M059J (cell line): ENCODE data around the gene DRC7. TPM values are rescaled to one million over a fixed set of nuclear protein-coding genes. Genes with fewer than 3 reads are reported as not detected.

Experiments
- DNase-seq: peaks from one replicate; pipeline ENCODE4 v3.0.0-alpha.2; 2012; ENCODE audit warnings: low read depth
- total RNA-seq: library from RNA; depleted of rRNA; stranded (reverse); fragments of >200 nt; shearing (Covaris generic); gene quantifications from 2 replicates; pipeline ENCODE4 v1.2.3, GENCODE V29; 2014

DRC7 gene
- total RNA-seq, 1 experiment from 2014 or later = not detected

DNA sequence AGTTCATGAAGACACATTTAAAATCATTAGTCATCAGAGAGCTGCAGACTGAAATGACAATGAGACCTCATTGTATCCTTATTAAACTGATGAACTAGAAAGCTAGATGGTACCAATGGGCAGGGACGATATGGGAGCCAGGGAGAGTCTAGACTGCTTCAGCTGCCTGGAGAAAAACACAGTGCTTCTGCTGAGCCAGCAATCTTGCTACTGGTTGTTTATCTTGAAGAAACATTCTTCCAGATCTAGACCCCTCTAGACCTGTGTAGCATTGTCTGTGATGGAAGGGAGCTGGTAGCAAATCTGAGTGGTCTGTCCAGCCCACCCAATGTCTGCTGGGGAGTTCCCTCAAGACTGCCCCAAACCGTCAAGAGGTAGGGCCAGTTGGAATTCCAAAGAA lies 2.0 kb upstream of the DRC7 start:
- no peak for DNase-seq

DNA sequence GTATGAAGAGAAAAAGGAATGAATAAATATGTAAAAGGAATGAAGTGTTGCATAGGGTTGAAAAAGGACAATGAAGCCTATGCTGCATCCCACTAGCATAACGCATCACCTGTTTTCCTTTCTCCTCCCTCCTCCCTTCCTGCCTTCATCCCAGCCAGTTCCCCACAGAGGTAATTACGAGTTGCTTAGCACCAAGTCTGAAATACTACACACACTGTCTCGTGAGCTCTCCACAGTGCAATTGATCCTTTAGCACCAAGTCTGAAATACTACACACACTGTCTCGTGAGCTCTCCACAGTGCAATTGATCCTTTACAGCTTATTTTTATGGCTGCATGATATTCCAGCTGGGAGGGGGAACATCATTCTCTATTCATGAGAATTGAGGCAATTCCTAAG lies 1.1 kb upstream of the DRC7 start:
- DNase-seq = no peak

- no peak for DNase-seq
These were observed 328 bp upstream of the DRC7 start for GRCh38 chr16:57694231-57694724.

DNA sequence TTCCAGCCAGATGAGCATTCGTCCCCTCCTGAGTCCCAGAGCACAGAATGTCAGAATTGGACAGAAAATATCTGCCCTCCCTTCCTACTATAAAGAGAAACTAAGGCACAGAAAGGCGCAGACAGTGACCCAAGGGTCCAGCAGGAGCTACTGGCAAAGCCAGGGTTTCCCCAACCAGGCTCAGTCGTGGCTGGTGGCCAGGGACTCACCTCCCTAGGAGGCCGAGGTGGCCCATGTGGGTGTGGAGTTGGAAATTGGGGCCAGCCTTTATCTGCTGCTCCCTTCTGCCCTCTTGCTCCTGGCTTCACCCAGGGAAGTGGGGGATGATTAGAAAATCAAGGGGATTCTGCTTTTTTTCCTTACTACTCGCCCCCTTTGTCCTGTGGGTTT lies 1.1 kb downstream of the DRC7 start:
- no peak for DNase-seq

GRCh38 chr16:57696240-57696639 lies 1.6 kb downstream of the DRC7 start:
- DNase-seq = no peak

DNA sequence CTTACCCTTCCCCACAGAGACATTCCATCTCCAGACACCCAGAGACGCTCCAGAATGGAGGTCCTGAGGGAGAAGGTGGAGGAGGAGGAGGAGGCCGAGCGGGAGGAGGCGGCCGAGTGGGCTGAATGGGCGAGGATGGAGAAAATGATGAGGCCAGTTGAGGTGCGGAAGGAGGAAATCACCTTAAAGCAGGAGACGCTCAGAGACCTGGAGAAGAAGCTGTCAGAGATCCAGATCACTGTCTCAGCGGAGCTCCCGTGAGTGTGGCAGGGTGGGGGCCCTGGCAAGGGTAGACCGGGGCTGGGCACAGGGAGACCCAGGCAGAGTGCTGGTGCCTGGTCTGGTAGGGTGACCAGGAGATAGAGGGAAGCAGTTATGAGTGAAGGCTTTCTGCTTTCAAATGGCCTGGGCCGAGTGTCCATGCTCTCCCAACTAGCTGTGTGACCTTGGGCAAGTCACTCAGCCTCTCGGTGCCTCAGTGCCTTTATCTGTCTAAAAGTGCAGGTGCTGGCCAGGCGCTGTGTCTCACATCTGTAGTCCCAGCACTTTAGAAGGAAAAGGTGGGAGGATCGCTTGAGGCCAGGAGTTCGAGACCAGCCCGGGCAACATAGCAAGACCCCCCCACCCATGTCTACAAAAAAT lies 3.4 kb downstream of the DRC7 start:
- no peak for DNase-seq

DNA sequence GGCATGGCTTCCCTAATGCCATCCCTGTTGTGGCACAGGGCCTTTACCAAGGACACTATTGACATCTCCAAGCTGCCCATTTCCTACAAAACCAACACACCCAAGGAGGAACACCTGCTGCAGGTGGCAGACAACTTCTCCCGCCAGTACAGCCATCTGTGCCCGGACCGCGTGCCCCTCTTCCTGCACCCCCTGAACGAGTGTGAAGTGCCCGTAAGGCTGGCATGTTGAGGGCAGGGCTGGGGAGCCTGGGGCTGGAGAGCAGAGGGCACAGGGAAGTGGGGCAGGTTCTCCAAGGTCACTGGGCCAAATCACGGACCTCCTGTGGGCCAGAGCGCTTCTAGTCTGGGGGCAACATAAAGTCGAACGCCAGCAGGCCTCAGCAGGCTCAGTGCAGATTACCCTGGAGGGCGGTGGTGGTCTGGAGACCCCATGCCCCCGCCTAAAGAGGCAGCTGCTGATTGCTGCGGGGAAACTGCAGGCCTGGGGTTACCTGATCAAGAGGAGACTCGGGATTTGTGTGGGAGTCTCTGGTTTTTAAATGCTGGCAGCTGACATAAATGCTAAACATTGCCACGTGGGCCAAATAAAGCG lies 4.3 kb downstream of the DRC7 start:
- no peak for DNase-seq

DNA sequence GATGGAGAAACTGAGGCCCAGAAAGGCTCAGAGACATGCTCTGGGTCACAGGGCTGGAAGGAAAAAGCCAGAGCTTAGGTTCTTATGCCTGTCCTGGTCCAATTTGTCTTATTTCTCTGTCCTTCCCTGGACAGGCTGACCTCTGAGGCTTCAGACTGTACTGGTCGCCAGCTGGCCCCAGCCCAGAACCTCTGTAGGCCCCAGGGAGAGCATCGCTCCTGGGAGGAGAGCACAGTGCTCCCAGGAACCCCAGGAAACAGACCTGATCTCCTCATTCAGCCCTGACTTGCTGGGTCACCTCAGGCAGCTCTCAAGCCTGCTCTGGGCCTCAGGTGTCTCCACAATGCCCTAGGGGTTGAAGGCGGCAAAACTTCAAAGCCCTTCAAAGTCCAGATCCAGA lies 4.9 kb downstream of the DRC7 start:
- no peak for DNase-seq

DNA sequence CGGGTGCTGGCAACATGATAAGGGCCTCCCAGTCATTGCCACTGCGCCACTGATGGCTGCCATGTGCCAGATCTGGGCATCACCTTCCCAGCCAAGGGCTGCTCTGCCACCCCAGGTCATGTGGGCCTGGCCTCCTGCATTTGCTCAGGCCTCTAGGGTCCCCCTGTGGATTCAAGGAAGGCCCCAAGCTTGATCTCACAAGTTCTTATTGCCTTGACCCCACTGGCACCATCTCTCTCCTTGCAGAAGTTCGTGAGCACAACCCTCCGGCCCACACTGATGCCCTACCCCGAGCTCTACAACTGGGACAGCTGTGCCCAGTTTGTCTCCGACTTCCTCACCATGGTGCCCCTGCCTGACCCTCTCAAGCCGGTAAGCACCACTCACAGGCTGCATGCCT lies 5.3 kb downstream of the DRC7 start:
- DNase-seq = no peak

- no peak for DNase-seq
These were observed 6.4 kb downstream of the DRC7 start for GRCh38 chr16:57700781-57701551.

DNA sequence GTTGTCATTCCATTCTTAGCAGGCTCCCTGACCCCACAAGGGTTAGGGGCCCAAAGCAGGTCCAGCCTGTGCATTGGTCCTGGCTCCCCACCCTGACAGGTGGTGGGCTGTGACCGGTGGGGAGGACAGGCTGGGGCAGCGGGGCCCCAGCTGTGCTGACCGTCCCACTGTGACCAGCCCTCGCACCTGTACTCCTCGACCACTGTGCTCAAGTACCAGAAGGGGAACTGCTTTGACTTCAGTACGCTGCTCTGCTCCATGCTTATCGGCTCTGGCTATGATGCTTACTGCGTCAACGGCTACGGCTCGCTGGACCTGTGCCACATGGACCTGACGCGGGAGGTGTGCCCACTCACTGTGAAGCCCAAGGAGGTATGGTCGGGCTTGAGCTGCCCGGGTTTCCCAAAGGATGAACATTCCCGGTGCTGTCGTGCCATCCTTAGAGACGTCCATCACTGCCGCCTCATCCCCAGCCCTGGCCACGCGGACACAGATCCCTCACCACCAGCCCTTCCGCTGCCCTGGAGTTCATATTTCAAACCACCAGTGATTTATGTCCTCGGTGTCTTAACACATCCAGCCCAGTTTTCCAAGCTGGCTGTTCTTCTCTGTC lies 7.3 kb downstream of the DRC7 start:
- DNase-seq = no peak

GRCh38 chr16:57703416-57704010 lies 8.9 kb downstream of the DRC7 start:
- DNase-seq = no peak

DNA sequence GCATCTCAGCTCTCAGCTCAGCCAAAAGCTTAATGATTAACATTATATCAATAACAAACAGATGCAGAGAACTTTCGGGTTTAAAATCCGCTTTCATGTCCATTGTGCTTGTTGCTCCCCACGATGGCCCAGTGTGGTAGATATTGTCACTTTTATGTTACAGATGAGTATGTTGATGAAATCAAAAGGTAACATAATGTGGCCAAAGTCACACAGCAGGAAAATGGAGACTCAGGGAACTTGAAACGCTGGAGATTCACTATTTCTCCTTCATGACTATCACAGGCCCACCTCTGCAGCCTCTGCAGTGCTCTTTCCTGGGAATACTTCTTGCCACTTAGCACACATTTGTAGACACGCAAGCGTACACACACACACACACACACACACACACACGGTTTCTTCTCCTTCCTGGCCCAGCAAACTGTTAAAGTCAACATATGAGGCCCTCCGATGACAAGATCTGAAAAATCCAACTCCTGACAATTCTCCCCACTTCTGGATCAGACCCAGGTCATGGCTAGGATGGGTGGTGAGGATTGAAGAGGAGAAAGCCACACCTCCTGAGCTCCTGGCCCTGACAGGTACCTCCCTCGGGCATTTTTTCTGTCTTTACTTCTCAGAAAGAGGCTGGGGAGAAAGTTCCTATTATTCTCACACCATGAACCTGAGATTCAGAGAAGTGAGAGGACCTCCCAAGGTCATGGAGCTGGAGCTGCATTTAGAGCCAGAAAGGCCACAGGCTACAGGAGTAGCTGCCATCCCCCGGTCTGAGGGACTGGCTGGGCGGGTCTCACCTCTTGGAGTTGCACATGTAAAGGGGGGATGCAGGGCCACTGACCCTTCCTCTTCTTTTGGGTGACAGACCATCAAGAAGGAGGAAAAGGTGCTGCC lies 9.7 kb downstream of the DRC7 start:
- no peak for DNase-seq

- no peak for DNase-seq
These were observed 10.6 kb downstream of the DRC7 start for GRCh38 chr16:57704905-57705852.

- no peak for DNase-seq
These were observed 12.1 kb downstream of the DRC7 start for GRCh38 chr16:57706717-57707116.

DNA sequence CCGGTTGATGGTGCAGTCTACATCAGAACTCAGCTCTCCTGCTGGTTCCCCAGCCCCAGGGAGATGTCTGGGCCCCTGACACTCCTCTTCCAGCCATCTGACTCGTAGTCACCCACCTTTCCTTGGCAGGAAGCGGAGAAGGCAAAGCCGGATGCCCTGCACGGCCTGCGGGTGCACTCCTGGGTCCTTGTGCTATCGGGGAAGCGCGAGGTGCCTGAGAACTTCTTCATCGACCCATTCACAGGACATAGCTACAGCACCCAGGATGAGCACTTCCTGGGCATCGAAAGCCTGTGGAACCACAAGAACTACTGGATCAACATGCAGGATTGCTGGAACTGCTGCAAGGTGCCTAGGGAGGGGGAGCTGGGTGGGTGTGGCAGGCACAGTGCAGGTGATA lies 12.7 kb downstream of the DRC7 start:
- DNase-seq = no peak

GRCh38 chr16:57708168-57708567 lies 13.6 kb downstream of the DRC7 start:
- DNase-seq = no peak

- DNase-seq = no peak
These were observed 15.1 kb downstream of the DRC7 start for GRCh38 chr16:57709663-57710062.

DNA sequence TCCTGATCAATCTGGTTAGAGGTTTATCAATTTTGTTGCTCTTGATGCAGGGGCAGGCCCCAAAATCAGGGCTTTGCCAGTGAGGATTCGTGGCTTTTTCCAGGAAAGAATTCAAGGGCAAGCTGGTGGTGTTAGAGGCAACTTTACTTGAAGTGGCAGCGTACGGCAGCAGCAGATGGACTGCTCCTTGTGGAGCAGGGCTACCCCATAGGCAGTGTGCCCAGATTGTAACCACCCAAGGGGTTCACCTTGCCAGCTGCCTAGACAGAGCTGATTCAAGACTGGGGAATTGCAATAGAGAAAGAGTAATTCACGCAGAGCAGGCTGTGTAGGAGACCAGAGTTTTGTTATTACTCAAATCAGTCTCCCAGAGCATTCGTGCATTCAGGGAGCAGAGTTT lies 16.7 kb downstream of the DRC7 start:
- no peak for DNase-seq

DNA sequence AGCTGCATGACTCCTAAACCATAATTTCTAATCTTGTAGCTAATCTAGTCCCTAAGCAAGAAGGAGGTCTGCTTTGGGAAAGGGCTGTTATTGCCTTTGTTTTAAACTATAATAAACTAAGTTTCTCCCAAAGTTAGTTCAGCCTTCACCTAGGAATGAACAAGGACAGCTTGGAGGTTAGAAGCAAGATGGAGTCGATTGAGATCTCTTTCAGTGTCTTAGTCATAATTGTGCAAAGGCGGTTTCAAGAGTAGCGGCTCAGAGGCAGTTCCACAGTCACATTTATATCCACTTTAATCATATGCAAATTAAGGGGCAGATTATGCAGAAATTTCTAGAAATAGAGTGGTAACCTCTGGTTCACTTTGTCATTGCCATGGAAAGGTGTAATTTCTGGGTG lies 17.4 kb downstream of the DRC7 start:
- no peak for DNase-seq
